Gastroesophageal sphincter (tissue), 4 donors: ENCODE measurements around the gene MAPK1IP1L. TPM values are rescaled to one million over a fixed set of nuclear protein-coding genes. Genes with fewer than 3 reads are reported as not detected.
A peak's percentile ranks its signal among the peaks of the same experiment; 100 is the strongest.

ENCODE experiments used
- ATAC-seq: fragments of 150-250 bp; one replicate; pipeline ENCODE4 v1.9.1; 2016; ENCODE audit warnings: mild to moderate bottlenecking, moderate library complexity
- H3K27ac ChIP-seq, 4 donors: fragments of 200-600 bp; sonication (generic) in 3 of 4; 1 replicate in 3 of 4; 2 replicates in 1 of 4; pipeline ENCODE4 v1.5.1; 2016 to 2019
- H3K27me3 ChIP-seq: fragments of 200-600 bp; sonication (generic); one replicate; pipeline ENCODE4 v1.5.1; 2019
- H3K36me3 ChIP-seq, 2 donors: fragments of 200-600 bp; sonication (generic); one replicate each; pipeline ENCODE4 v1.5.1; 2019; ENCODE audit warnings: control low read depth in 1 of 2
- H3K4me1 ChIP-seq, 3 donors: fragments of 200-600 bp; sonication (generic); 1 replicate in 2 of 3; 2 replicates in 1 of 3; pipeline ENCODE4 v1.5.1; 2016 to 2019; ENCODE audit warnings: control low read depth in 2 of 3
- H3K4me3 ChIP-seq, 2 donors: fragments of 200-600 bp; sonication (generic); one replicate each; pipeline ENCODE4 v1.5.1; 2019; ENCODE audit warnings: mild to moderate bottlenecking in 1 of 2, moderate library complexity in 1 of 2
- H3K9me3 ChIP-seq, 3 donors: fragments of 200-600 bp; sonication (generic); one replicate each; pipeline ENCODE4 v1.5.1; 2017 to 2019; ENCODE audit warnings: control low read depth in 2 of 3
- CTCF ChIP-seq, 4 experiments: fragments of 200-600 bp in 2 of 4; fragments of 450-650 bp in 2 of 4; sonication (generic) in 1 of 4; IDR thresholded peaks; one replicate each; pipeline ENCODE4 v1.5.1; 2017 to 2019; ENCODE audit warnings: antibody characterized with exemption in 4 of 4, mild to moderate bottlenecking in 2 of 4, moderate library complexity in 2 of 4
- EP300 ChIP-seq: sonication (generic); formaldehyde crosslinking; IDR thresholded peaks from one replicate; pipeline ENCODE4 v1.6.1; 2017; ENCODE audit warnings: antibody characterized with exemption, mild to moderate bottlenecking
- POLR2A ChIP-seq, 2 donors: fragments of 450-650 bp; IDR thresholded peaks; one replicate each; pipeline ENCODE4 v1.6.1; 2017; ENCODE audit warnings: antibody characterized with exemption in 2 of 2, mild to moderate bottlenecking in 2 of 2, moderate library complexity in 1 of 2
- POLR2AphosphoS5 ChIP-seq: sonication (generic); formaldehyde crosslinking; IDR thresholded peaks from one replicate; pipeline ENCODE4 v1.6.1; 2017; ENCODE audit warnings: antibody characterized with exemption
- WGBS, 2 donors: methylation state at CpG; one replicate each; pipeline ENCODE4 v1.1.5; 2018; ENCODE audit warnings: low coverage in 1 of 2; 5-methylcytosine and 5-hydroxymethylcytosine counted together
- total RNA-seq, 4 donors: library from RNA; depleted of rRNA; stranded (reverse); fragments of >200 nt; gene quantifications; one replicate each; pipeline ENCODE4 v1.1.0, GENCODE V29; 2016

MAPK1IP1L gene
- total RNA-seq, 4 donors from 2014 or later, result 65.5 to 92.3 (median 73.5) TPM

GRCh38 chr14:55047301-55048053, 4.0 kb upstream of the MAPK1IP1L start:
- 85 to 94% methylated on average over 4 to 5 of the region's 5 CpGs for WGBS, 2 donors
- no peak for ATAC-seq
- Histone ChIP-seq H3K9me3 (no peaks in the 10 kb centered on the region), H3K27ac (no peak overlapping the region), H3K4me3 (no peak overlapping the region), H3K27me3 (no peaks in the 10 kb centered on the region), H3K4me1 (peaks cover 0 to 10% (median 5%) of the 10 kb centered on the region in 3 donors), H3K36me3 (peaks cover 0 to 17% of the 10 kb centered on the region in 2 donors)
- TF ChIP-seq POLR2A (IDR thresholded peaks at IDR 0.05) (no peak), POLR2AphosphoS5 (no peak), EP300 (no peak), CTCF (IDR thresholded peaks at IDR 0.05) (no peak)

GRCh38 chr14:55048900-55049436, 2.5 kb upstream of the MAPK1IP1L start:
- H3K27ac ChIP-seq, result no peak overlapping the region
- H3K4me1 ChIP-seq, result peaks cover 4 to 25% (median 15%) of the 10 kb centered on the region in 3 donors
- no peaks in the 10 kb centered on the region for H3K9me3 ChIP-seq
- WGBS, 2 donors, result 63 to 74% methylated on average over 2 of the region's 2 CpGs
- no peak overlapping the region for H3K4me3 ChIP-seq
- peaks cover 0 to 5% of the 10 kb centered on the region in 2 donors for H3K36me3 ChIP-seq
- TF ChIP-seq CTCF (IDR thresholded peaks at IDR 0.05) (no peak), POLR2AphosphoS5 (no peak), POLR2A (IDR thresholded peaks at IDR 0.05) (no peak)
- no peak for ATAC-seq
- no peaks in the 10 kb centered on the region for H3K27me3 ChIP-seq

GRCh38 chr14:55051165-55051422, 353 bp upstream of the MAPK1IP1L start:
- TF ChIP-seq POLR2A (IDR thresholded peaks at IDR 0.05), result no peak
- TF ChIP-seq EP300, result no peak
- TF ChIP-seq CTCF (IDR thresholded peaks at IDR 0.05), result no peak
- no peak for TF ChIP-seq POLR2AphosphoS5
- Histone ChIP-seq H3K4me1 (peaks cover 4 to 47% (median 19%) of the 10 kb centered on the region in 3 donors), H3K4me3 (peak overlapping the region; percentile 72 to 94), H3K36me3 (peaks cover 0 to 7% of the 10 kb centered on the region in 2 donors), H3K27ac (peak overlapping the region; percentile 51 to 100 (median 99)), H3K9me3 (no peaks in the 10 kb centered on the region), H3K27me3 (no peaks in the 10 kb centered on the region)
- WGBS, 2 donors, result 0 to 1% methylated on average over 4 to 8 of the region's 10 CpGs
- ATAC-seq, result no peak

GRCh38 chr14:55052269-55052930, 953 bp downstream of the MAPK1IP1L start:
- Histone ChIP-seq H3K9me3 (no peaks in the 10 kb centered on the region), H3K27ac (peak overlapping the region; percentile 97 to 100 (median 99)), H3K36me3 (peaks cover 0 to 10% of the 10 kb centered on the region in 2 donors), H3K27me3 (no peaks in the 10 kb centered on the region), H3K4me1 (peaks cover 4 to 57% (median 19%) of the 10 kb centered on the region in 3 donors), H3K4me3 (peak overlapping the region; percentile 72 to 94)
- no peak for ATAC-seq
- 4 to 8% methylated on average over 6 to 14 of the region's 14 CpGs for WGBS, 2 donors
- TF ChIP-seq EP300, result no peak
- TF ChIP-seq CTCF (IDR thresholded peaks at IDR 0.05), result no peak
- TF ChIP-seq POLR2A (IDR thresholded peaks at IDR 0.05), result no peak
- TF ChIP-seq POLR2AphosphoS5, result no peak
